HEK293 (cell line): Measurements from ENCODE around the gene KRT5.

Source experiments
- SALL2 ChIP-seq: fragments of 450-650 bp; formaldehyde crosslinking; IDR thresholded peaks from 2 replicates; pipeline ENCODE4 v1.5.0; 2017; ENCODE audit warnings: missing biosample characterization, mild to moderate bottlenecking, missing genetic modification characterization, borderline replicate concordance
- ZBTB1 ChIP-seq: fragments of 450-650 bp; formaldehyde crosslinking; IDR thresholded peaks from 2 replicates; pipeline ENCODE4 v1.5.1; 2016; ENCODE audit warnings: missing biosample characterization, missing genetic modification characterization
- ZNF10 ChIP-seq: fragments of 450-650 bp; formaldehyde crosslinking; IDR thresholded peaks from 2 replicates; pipeline ENCODE4 v1.5.1; 2017; ENCODE audit warnings: missing biosample characterization, missing genetic modification characterization
- ZNF248 ChIP-seq: fragments of 450-650 bp; formaldehyde crosslinking; IDR thresholded peaks from 2 replicates; pipeline ENCODE4 v1.5.1; 2017; ENCODE audit warnings: missing biosample characterization, missing genetic modification characterization
- ZNF416 ChIP-seq: fragments of 450-650 bp; formaldehyde crosslinking; IDR thresholded peaks from 2 replicates; pipeline ENCODE4 v1.5.1; 2016; ENCODE audit warnings: missing biosample characterization, missing genetic modification characterization
- ZNF529 ChIP-seq: fragments of 450-650 bp; formaldehyde crosslinking; IDR thresholded peaks from 2 replicates; pipeline ENCODE4 v1.5.1; 2017; ENCODE audit warnings: missing genetic modification characterization, missing biosample characterization; ENCODE audit not compliant: insufficient replicate concordance
- ZNF549 ChIP-seq: fragments of 450-650 bp; IDR thresholded peaks from 2 replicates; pipeline ENCODE4 v1.5.1; 2018; ENCODE audit warnings: missing biosample characterization, missing genetic modification characterization, mild to moderate bottlenecking, inconsistent platforms, moderate library complexity
- ZNF561 ChIP-seq: fragments of 450-650 bp; IDR thresholded peaks from 2 replicates; pipeline ENCODE4 v1.5.1; 2018; ENCODE audit warnings: missing biosample characterization, missing genetic modification characterization, borderline replicate concordance
- TF ChIP-seq, protein P1 (sequence below): fragments of 450-650 bp; formaldehyde crosslinking; IDR thresholded peaks from 2 replicates; pipeline ENCODE4 v1.5.1; 2016; ENCODE audit warnings: missing biosample characterization, missing genetic modification characterization
- TF ChIP-seq, protein P2 (sequence below): fragments of 450-650 bp; formaldehyde crosslinking; IDR thresholded peaks from 2 replicates; pipeline ENCODE4 v1.5.1; 2016; ENCODE audit warnings: missing biosample characterization, missing genetic modification characterization
- TF ChIP-seq, protein P3 (sequence below): fragments of 450-650 bp; formaldehyde crosslinking; IDR thresholded peaks from 2 replicates; pipeline ENCODE4 v1.5.1; 2017; ENCODE audit warnings: missing biosample characterization, mild to moderate bottlenecking, missing genetic modification characterization, moderate library complexity
- TF ChIP-seq, protein P4 (sequence below): fragments of 450-650 bp; formaldehyde crosslinking; conservative IDR thresholded peaks from 2 replicates; pipeline ENCODE4 v1.5.1; 2016; ENCODE audit warnings: low read depth, missing biosample characterization, missing genetic modification characterization
- TF ChIP-seq, protein P5 (sequence below): fragments of 450-650 bp; formaldehyde crosslinking; IDR thresholded peaks from 2 replicates; pipeline ENCODE4 v1.5.1; 2016; ENCODE audit warnings: missing biosample characterization, missing genetic modification characterization
- TF ChIP-seq, protein P6 (sequence below): fragments of 450-650 bp; formaldehyde crosslinking; IDR thresholded peaks from 2 replicates; pipeline ENCODE4 v1.5.1; 2016; ENCODE audit warnings: missing biosample characterization, missing genetic modification characterization

DNA sequence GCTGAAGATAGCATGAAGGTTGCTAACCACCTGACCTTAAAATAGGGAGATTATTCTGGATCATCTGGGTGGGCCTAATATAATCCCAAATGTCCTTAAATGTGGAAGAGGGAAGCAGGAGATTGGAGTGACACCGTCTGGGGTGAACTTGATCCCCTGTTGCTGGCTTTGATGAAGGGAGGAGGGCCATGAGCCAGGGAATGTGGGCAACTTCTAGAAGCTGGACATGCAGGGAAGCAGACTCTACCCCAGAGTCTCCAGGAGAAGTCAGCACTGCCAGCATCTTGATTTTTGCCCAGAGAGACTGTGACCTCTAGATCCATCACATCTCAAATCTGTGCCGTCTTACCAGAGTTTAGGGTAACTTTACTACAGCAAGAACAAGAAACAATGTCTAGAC, 9.2 kb upstream of the KRT5 start:
- TF ChIP-seq SALL2 (tag by site-specific recombination) (no peak), ZNF416 (tag by site-specific recombination) (no peak), ZNF549 (tag by site-specific recombination) (no peak), ZNF561 (tag by site-specific recombination) (no peak), ZNF529 (tag by site-specific recombination) (no peak), ZBTB1 (no peak), ZNF248 (no peak), ZNF10 (tag by site-specific recombination) (no peak)
- TF ChIP-seq, protein P1, sequence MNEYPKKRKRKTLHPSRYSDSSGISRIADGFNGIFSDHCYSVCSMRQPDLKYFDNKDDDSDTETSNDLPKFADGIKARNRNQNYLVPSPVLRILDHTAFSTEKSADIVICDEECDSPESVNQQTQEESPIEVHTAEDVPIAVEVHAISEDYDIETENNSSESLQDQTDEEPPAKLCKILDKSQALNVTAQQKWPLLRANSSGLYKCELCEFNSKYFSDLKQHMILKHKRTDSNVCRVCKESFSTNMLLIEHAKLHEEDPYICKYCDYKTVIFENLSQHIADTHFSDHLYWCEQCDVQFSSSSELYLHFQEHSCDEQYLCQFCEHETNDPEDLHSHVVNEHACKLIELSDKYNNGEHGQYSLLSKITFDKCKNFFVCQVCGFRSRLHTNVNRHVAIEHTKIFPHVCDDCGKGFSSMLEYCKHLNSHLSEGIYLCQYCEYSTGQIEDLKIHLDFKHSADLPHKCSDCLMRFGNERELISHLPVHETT (tag by site-specific recombination): no peak
- TF ChIP-seq, protein P2, sequence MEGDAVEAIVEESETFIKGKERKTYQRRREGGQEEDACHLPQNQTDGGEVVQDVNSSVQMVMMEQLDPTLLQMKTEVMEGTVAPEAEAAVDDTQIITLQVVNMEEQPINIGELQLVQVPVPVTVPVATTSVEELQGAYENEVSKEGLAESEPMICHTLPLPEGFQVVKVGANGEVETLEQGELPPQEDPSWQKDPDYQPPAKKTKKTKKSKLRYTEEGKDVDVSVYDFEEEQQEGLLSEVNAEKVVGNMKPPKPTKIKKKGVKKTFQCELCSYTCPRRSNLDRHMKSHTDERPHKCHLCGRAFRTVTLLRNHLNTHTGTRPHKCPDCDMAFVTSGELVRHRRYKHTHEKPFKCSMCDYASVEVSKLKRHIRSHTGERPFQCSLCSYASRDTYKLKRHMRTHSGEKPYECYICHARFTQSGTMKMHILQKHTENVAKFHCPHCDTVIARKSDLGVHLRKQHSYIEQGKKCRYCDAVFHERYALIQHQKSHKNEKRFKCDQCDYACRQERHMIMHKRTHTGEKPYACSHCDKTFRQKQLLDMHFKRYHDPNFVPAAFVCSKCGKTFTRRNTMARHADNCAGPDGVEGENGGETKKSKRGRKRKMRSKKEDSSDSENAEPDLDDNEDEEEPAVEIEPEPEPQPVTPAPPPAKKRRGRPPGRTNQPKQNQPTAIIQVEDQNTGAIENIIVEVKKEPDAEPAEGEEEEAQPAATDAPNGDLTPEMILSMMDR (tag by site-specific recombination): no peak
- TF ChIP-seq, protein P3, sequence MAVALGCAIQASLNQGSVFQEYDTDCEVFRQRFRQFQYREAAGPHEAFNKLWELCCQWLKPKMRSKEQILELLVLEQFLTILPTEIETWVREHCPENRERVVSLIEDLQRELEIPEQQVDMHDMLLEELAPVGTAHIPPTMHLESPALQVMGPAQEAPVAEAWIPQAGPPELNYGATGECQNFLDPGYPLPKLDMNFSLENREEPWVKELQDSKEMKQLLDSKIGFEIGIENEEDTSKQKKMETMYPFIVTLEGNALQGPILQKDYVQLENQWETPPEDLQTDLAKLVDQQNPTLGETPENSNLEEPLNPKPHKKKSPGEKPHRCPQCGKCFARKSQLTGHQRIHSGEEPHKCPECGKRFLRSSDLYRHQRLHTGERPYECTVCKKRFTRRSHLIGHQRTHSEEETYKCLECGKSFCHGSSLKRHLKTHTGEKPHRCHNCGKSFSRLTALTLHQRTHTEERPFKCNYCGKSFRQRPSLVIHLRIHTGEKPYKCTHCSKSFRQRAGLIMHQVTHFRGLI (tag by site-specific recombination): no peak
- TF ChIP-seq, protein P4, sequence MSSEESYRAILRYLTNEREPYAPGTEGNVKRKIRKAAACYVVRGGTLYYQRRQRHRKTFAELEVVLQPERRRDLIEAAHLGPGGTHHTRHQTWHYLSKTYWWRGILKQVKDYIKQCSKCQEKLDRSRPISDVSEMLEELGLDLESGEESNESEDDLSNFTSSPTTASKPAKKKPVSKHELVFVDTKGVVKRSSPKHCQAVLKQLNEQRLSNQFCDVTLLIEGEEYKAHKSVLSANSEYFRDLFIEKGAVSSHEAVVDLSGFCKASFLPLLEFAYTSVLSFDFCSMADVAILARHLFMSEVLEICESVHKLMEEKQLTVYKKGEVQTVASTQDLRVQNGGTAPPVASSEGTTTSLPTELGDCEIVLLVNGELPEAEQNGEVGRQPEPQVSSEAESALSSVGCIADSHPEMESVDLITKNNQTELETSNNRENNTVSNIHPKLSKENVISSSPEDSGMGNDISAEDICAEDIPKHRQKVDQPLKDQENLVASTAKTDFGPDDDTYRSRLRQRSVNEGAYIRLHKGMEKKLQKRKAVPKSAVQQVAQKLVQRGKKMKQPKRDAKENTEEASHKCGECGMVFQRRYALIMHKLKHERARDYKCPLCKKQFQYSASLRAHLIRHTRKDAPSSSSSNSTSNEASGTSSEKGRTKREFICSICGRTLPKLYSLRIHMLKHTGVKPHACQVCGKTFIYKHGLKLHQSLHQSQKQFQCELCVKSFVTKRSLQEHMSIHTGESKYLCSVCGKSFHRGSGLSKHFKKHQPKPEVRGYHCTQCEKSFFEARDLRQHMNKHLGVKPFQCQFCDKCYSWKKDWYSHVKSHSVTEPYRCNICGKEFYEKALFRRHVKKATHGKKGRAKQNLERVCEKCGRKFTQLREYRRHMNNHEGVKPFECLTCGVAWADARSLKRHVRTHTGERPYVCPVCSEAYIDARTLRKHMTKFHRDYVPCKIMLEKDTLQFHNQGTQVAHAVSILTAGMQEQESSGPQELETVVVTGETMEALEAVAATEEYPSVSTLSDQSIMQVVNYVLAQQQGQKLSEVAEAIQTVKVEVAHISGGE: no peak
- TF ChIP-seq, protein P5, sequence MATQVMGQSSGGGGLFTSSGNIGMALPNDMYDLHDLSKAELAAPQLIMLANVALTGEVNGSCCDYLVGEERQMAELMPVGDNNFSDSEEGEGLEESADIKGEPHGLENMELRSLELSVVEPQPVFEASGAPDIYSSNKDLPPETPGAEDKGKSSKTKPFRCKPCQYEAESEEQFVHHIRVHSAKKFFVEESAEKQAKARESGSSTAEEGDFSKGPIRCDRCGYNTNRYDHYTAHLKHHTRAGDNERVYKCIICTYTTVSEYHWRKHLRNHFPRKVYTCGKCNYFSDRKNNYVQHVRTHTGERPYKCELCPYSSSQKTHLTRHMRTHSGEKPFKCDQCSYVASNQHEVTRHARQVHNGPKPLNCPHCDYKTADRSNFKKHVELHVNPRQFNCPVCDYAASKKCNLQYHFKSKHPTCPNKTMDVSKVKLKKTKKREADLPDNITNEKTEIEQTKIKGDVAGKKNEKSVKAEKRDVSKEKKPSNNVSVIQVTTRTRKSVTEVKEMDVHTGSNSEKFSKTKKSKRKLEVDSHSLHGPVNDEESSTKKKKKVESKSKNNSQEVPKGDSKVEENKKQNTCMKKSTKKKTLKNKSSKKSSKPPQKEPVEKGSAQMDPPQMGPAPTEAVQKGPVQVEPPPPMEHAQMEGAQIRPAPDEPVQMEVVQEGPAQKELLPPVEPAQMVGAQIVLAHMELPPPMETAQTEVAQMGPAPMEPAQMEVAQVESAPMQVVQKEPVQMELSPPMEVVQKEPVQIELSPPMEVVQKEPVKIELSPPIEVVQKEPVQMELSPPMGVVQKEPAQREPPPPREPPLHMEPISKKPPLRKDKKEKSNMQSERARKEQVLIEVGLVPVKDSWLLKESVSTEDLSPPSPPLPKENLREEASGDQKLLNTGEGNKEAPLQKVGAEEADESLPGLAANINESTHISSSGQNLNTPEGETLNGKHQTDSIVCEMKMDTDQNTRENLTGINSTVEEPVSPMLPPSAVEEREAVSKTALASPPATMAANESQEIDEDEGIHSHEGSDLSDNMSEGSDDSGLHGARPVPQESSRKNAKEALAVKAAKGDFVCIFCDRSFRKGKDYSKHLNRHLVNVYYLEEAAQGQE (tag by site-specific recombination): no peak
- TF ChIP-seq, protein P6, sequence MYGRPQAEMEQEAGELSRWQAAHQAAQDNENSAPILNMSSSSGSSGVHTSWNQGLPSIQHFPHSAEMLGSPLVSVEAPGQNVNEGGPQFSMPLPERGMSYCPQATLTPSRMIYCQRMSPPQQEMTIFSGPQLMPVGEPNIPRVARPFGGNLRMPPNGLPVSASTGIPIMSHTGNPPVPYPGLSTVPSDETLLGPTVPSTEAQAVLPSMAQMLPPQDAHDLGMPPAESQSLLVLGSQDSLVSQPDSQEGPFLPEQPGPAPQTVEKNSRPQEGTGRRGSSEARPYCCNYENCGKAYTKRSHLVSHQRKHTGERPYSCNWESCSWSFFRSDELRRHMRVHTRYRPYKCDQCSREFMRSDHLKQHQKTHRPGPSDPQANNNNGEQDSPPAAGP (tag by site-specific recombination): no peak
